ENCODE data around the gene ALDH9A1. TPM values are rescaled to one million over a fixed set of nuclear protein-coding genes. Genes with fewer than 3 reads are reported as not detected.

ALDH9A1 gene
- total and polyA plus RNA-seq, 2 donors (not counting 3 experiments of a cell fraction or from before 2014, with no cell fraction given): 25.5 to 47.4 TPM

DNA sequence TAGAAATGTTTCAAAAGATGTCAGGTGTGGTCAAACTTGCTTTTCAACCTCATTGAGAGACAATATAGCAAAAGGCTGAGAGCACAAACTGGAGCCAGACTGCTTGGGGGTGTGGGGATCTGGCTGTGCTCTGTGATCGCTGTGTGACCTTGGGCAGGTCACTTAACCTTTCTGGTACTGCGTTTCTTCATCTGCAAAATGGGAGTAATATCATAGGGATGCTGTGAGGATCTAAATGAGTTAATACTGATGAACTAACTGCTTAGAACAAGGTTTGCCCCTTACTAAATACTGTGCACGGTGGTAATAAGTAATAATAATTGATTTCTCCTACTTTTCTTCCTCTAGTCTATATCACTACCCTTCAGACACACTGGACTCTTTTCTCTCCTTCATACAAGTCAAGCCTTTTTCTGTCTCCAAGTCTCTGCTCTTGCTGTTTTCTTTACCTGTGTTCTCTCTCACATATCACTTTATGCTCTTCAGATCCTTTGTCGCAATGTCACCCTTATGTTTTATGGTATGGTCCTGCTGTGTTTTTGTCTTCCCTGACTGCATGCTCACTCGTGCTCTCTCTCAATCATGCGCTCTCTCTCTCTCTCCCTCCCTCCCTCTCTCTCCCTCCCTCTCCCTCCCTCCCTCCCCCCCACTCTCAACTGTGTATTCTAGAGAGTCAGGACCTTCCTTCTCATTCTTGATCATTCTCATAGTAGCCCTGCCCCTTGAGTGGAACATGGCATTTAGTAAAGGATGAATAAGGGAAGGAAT, 64.0 kb downstream of the ALDH9A1 start:
- Histone ChIP-seq H3K4me3 (replicated peaks in 1 of 3; ENCODE audit: insufficient read depth in 1 of 3, low read depth in 1 of 3, low read length in 3 of 3) (no peak overlapping the region), H3K9me3 (replicated peaks; ENCODE audit: control insufficient read depth, insufficient read depth, low read length) (no peaks in the 10 kb centered on the region), H2AFZ (ENCODE audit: low read depth, low read length) (no peak overlapping the region), H4K20me1 (replicated peaks; ENCODE audit: control insufficient read depth, extremely low read depth, insufficient read depth, low read length) (no peaks in the 10 kb centered on the region), H3K4me2 (ENCODE audit: insufficient read depth, low read length) (no peak overlapping the region), H3K79me2 (ENCODE audit: control insufficient read depth, insufficient read depth, low read length) (peaks cover 31% of the 10 kb centered on the region), H3K9me1 (replicated peaks; ENCODE audit: control insufficient read depth, extremely low read depth, insufficient read depth, low read length) (no peaks in the 10 kb centered on the region), H3K36me3 (ENCODE audit: control insufficient read depth in 2 of 2, extremely low read depth in 1 of 2, insufficient read depth in 2 of 2, low read length in 2 of 2) (no peaks in the 10 kb centered on the region), H3K27me3 (ENCODE audit: control insufficient read depth in 2 of 2, insufficient read depth in 2 of 2, low read length in 2 of 2) (peaks cover 3% of the 10 kb centered on the region in 2 experiments), H3K4me1 (ENCODE audit: control insufficient read depth, extremely low read depth, insufficient read depth, low read length) (peaks cover 23% of the 10 kb centered on the region), H3K9ac (replicated peaks; ENCODE audit: extremely low read depth, insufficient read depth, low read length) (no peak overlapping the region), H3K27ac (ENCODE audit: insufficient read depth, low read depth, low read length) (no peak overlapping the region)
- dilution Hi-C loops (cut with MboI; ENCODE audit: extremely low pct_ligation_motif_present, low sequenced_read_pairs): no loop called here
- no TSS peak for BruUV-seq (replicated peaks)
- intact Hi-C loops (cut with micrococcal nuclease): no loop called here
- ChIA-PET POLR2A (no interaction called here), CTCF (interaction anchor here (0.7 to 1.2 kb wide), 4 partner anchors 13 to 288 kb away, joined by 3 to 4 read pairs (median 3); partner anchors contain the start of gene ALDH9A1)
- DNase-seq (ENCODE audit: low read depth, low spot score): no peak
- no peak for FAIRE-seq
- TF ChIP-seq FOS (IDR thresholded peaks at IDR 0.05; ENCODE audit: borderline replicate concordance, insufficient read depth, low read length): no peak
- TF ChIP-seq, protein P1, sequence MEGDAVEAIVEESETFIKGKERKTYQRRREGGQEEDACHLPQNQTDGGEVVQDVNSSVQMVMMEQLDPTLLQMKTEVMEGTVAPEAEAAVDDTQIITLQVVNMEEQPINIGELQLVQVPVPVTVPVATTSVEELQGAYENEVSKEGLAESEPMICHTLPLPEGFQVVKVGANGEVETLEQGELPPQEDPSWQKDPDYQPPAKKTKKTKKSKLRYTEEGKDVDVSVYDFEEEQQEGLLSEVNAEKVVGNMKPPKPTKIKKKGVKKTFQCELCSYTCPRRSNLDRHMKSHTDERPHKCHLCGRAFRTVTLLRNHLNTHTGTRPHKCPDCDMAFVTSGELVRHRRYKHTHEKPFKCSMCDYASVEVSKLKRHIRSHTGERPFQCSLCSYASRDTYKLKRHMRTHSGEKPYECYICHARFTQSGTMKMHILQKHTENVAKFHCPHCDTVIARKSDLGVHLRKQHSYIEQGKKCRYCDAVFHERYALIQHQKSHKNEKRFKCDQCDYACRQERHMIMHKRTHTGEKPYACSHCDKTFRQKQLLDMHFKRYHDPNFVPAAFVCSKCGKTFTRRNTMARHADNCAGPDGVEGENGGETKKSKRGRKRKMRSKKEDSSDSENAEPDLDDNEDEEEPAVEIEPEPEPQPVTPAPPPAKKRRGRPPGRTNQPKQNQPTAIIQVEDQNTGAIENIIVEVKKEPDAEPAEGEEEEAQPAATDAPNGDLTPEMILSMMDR (IDR thresholded peaks at IDR 0.05; ENCODE audit: extremely low read depth in 1 of 2, insufficient read depth in 1 of 2, low read depth in 1 of 2, low read length in 2 of 2): no peak
- TF ChIP-seq MYC (IDR thresholded peaks at IDR 0.05; ENCODE audit: low read depth, low read length): no peak
- TF ChIP-seq EZH2 (IDR thresholded peaks at IDR 0.05; ENCODE audit: borderline replicate concordance, low read depth, low read length, severe bottlenecking): no peak
- TF ChIP-seq, protein P2, sequence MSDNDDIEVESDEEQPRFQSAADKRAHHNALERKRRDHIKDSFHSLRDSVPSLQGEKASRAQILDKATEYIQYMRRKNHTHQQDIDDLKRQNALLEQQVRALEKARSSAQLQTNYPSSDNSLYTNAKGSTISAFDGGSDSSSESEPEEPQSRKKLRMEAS (IDR thresholded peaks at IDR 0.05; ENCODE audit: insufficient read depth, insufficient read length): no peak
- no peak for TF ChIP-seq POLR2A (IDR thresholded peaks at IDR 0.05; ENCODE audit: low read depth, low read length)
- TF ChIP-seq GATA2 (IDR thresholded peaks at IDR 0.05; ENCODE audit: insufficient read depth, insufficient read length, low read depth, low read length): no peak

Measured in endothelial cell of umbilical vein (primary cell).